Parietal lobe (tissue), 1 donor: ENCODE data around the gene CCDC187. TPM values are rescaled to one million over a fixed set of nuclear protein-coding genes. Genes with fewer than 3 reads are reported as not detected.

Experiments
- total RNA-seq: library from RNA; depleted of rRNA; stranded (reverse); fragments of >200 nt; gene quantifications from one replicate; pipeline ENCODE4 v1.2.3, GENCODE V29; 2014

CCDC187 gene
- total RNA-seq = not detected

DNA sequence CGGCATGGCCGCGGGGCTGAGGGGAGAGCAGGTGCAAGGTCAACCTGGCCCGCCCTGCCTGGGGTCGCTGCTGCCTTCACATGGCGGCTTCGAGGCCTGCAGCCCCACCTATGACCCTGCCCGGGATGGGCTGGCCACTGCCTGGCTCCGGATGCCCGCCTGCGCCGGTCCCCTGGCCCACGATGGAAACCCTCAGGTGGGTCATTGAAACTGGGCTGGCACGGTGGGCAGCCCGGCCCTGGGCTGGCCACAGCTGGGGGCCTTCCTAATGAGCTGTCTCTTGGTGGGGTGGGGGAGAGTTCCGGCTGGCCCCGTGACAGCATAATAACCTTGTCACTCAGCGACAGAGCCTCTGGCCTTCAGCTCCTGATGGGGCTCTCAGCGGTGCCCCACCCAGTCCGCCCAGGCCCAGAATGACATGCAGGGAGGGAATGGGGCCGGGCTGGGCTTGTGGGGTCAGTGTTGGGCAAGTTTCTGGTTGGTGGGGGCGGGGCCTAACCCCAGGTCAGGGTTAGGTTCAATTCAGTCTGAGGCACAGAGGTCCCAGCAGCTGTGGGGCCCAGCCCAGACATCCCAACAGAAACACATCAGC lies at the start of gene CCDC187:
Gene CCDC187 (minus strand): TSS at position 270 of the 592 bp plus-strand sequence. CDS start 264 bp downstream, at position 6.

DNA sequence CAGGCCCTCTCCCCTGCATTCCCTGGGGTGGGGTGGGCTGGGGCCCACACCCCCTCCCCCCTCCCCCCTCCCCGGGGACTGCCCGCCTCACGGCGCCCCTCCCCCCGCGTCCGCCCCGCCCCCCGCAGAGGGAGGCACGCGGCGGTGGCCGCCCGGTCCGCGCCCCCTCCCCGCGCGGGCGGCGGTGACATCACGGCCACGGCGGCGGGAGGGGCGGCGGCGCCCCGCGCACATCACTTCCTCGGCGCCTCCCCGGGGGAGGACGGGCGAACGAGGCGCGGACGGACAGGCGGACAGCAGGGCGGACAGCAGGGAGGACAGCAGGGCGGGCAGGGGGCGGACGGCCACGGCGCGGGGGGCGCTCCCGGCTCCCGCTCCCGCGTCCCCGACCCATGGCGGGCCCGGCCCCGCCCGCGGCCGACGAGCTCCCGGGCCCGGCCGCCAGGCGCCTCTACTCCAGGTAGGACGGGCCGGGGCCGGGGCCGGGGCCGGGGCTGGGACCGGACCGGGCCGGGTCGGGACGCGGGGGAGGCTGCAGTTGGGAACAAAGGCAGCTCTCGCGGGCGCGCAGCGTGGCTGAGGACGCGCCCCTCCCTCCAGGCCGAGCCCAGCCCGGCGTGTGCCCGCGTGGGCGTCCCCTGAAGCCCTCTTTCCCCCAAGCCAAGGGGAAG lies 23.5 kb upstream of the CCDC187 start, which contains the start of gene GPSM1:
Gene GPSM1 (plus strand): TSS at position 236 of the 671 bp plus-strand sequence. CDS start 157 bp downstream, at position 393.

DNA sequence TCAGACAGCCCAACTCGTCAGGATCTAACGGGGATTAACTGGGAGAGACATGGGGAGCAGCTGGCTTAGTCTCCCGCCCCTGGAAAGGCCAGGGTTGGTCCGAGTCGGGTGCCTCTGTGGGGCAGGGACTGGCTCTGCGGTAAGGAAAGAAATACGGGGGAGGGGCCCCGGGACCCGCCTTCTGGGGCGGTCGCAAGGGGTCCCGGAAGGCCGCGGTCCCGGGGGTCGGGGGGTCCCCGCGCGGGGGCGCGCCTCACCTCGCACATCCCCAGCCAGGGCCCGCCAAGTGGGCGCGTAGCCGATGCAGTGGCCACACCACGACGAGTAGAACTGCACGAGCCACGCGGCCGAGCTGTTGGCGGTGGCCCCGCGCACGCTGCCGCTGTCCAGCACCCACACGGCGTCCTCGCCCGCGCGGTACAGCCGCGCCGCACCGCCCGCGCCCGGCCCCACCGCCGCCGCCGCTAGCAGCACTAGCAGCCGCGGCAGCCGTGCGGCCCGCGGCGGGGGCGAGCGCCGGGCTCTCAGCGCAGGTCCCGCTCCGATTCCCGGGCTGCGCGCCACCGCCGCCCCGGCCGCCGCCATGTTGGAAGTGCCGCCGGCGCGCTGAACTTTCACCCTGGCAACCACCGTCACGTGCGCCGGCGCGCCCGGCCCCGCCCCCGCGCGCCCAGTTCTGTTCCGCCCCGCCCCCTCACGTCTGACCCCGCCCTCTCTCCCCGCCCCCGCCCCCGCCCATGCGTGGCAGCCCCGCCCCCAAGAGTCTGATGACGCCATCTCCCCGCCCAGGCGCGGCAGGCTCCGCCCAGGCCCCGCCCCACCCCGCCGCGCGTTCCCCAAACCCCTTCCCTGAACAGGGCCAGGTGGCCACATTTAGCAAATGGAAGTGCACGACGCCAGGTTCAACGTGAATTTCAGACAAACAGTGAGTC lies 58.4 kb downstream of the CCDC187 start, which contains the start of gene QSOX2:
Gene QSOX2 (minus strand): TSS at position 594 of the 932 bp plus-strand sequence. CDS start 9 bp downstream, at position 585.

DNA sequence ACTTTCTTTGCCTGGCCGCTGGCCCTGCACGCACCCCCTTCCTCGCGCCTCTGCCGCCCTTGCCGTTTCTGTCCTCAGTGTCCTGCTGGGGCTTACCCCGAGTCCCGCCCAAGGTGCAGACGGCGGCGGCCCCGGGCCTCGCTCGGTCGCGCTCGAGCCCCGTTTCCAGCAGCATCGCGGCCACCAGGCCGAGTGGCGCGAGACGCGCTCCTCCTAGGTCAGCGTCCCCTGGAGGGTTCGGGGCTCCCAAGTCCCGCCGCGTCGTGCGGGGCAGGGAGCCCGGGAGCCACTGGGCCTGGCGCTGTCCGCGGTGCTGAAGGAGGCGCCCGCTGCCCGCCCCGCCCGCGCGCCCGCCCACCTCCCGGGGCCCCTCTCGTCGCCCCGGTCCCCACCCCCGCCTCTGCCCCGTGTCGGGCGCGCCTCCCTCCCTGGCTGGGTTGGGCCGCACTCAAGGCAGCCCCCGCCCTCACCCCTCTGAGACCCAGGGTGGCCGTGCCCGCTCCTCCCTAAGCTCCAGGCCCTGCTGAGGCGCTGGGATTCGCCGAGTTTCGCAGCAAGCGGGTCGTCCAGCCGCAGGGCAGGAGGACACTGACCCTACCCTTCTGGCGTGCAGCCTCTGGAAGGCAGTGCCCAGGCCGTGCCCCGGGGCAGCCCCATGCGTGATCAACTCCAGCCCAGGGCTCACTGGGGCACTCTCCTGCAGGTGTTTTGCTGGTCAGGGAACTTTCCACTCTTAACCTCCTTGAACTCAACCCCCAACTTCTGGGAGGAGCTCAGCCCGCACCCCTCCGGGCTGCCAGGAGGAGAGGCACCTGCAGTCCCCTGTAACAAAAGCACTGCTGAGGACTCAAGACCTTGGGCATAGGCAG lies 98.8 kb downstream of the CCDC187 start, which contains the start of gene LHX3:
Gene LHX3 (minus strand): TSS at position 291 of the 869 bp plus-strand sequence. CDS start 116 bp downstream, at position 175.

Other genes with a start within 250 kb of the CCDC187 start
- gene NACC2, start 208.8 kb downstream of the CCDC187 start, total RNA-seq = 6.3 TPM
- 26.6 TPM for gene TMEM250, start 185.2 kb downstream of the CCDC187 start, total RNA-seq
- not detected for gene LHX3, start 99.0 kb downstream of the CCDC187 start, total RNA-seq
- gene QSOX2, start 58.3 kb downstream of the CCDC187 start, total RNA-seq = 13.8 TPM
- gene GPSM1, start 23.4 kb upstream of the CCDC187 start, total RNA-seq = 123 TPM
- gene DNLZ, start 59.6 kb upstream of the CCDC187 start, total RNA-seq = 12.5 TPM
- gene CARD9, start 69.6 kb upstream of the CCDC187 start, total RNA-seq = 0.63 TPM
- 12.2 TPM for gene SNAPC4, start 96.1 kb upstream of the CCDC187 start, total RNA-seq
- 36.3 TPM for gene ENTR1, start 106.5 kb upstream of the CCDC187 start, total RNA-seq
- 29.1 TPM for gene PMPCA, start 106.6 kb upstream of the CCDC187 start, total RNA-seq
- gene INPP5E, start 135.8 kb upstream of the CCDC187 start, total RNA-seq = 19.7 TPM
- gene SEC16A, start 178.9 kb upstream of the CCDC187 start, total RNA-seq = 29.7 TPM
- gene NOTCH1, start 242.0 kb upstream of the CCDC187 start, total RNA-seq = 57.6 TPM